Middle frontal gyrus (tissue), 1 donor: ENCODE data around the gene FBXW2.
"Not testable (repeated sequence)": the region's sequence is repeated elsewhere in the genome, so short reads cannot be mapped to it uniquely, and the experiment has no call there.

Experiments used
- DNase-seq: peaks from one replicate; pipeline ENCODE4 v3.0.0-alpha.2; 2015; ENCODE audit warnings: low spot score; ENCODE audit errors: extremely low spot score

FBXW2 gene, protein sequence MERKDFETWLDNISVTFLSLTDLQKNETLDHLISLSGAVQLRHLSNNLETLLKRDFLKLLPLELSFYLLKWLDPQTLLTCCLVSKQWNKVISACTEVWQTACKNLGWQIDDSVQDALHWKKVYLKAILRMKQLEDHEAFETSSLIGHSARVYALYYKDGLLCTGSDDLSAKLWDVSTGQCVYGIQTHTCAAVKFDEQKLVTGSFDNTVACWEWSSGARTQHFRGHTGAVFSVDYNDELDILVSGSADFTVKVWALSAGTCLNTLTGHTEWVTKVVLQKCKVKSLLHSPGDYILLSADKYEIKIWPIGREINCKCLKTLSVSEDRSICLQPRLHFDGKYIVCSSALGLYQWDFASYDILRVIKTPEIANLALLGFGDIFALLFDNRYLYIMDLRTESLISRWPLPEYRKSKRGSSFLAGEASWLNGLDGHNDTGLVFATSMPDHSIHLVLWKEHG

DNA sequence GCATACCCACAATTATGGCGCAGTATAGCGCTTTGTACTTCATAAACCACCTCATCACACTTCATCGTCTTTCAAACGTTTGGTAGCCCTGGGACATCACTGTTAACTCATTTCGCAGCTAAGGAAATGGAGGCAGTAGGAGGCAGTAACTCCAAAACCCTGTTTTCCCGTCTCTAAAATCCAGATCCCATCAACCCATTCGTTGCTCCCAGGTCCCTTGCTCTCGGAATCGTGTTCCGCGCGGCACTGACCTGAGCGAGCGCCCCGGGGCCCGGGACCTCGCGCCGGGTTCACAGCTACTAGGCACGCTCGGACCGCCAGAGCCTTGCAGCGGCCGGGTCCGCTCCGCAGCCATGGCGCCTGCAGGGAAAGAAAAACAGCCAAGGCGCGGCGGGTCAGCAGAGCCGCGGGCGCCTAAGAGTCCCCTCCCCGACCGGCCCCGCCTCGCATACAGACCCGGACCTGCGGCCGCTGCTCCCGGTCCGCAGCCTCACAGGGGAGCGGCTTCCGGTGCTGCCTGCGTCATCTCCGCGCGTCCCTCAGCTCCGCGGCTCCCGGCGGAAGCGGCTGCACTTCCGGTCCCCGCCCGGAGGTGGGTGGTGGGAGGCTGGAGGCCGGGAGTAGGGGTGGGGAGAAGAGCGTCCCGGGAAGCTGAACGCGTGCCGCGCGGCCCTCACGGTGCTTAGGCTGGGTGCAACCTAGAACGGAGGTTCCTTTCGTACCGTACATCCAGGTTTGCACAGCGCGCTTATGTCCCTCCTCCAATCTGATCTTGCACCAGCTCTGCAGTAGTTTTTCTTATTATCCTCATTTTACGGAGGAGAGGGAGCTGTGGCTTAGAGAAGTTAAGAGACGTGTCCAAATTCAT is at the start of gene FBXW2:
TSS of gene FBXW2 (minus strand) at position 519 of the 868 bp plus-strand sequence. CDS start 5,158 bp downstream, outside the sequence.
- DNase-seq: peak; percentile 89

DNA sequence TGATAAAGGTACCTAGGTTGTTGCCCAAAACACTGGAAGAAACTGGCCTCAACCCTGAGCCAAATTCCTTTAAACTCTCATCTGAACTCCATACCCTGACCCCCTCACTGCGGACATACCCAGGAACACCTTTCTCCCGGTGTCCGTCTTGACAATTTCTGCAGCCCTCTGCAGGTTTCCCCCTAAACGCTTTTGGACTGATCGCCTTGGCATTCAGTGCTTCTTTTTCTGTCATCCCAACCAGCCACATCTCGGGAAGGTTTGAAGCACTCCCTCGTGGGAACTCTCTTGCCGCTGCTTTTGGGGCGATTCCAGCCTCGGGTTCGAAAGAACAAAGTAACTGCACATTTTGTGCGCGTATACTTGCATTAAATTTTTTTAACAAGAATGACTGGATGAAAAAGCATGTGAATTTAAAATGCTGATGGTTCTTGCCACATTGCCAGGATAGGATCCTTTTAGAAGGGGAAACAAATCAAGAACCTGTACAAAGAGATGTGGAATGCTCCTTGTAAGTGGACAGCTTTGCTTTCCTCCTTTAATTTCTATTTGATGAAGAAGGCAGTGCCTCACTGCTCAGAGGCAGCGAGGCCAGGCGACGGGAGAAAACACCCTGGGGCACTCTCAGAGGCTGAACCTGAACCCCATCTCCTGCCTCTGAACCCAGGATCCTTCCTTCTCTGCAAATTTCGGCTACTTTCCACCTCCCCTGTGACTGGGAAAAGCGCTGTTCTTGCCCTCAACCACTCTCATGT is 48.9 kb upstream of the FBXW2 start:
- DNase-seq: no peak

DNA sequence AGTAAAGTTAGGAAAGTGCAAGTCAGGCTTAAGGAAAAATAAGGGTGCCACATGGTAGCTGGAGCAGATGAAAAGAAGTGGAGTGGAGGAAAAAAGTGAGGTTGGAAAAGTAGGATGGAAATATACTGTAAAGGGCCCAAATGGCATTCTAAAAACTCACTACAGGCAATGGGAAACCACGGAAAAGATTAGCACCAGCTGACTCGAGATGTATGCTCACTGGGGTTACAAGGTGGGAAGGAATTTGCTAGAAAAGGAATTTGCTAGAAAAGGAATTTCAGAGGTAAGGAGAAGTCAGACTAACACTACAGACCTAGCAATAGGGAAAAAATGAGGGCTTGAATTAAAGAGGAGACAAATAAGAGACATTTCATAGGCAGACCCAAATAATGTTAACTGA is 45.9 kb upstream of the FBXW2 start:
- no peak for DNase-seq

DNA sequence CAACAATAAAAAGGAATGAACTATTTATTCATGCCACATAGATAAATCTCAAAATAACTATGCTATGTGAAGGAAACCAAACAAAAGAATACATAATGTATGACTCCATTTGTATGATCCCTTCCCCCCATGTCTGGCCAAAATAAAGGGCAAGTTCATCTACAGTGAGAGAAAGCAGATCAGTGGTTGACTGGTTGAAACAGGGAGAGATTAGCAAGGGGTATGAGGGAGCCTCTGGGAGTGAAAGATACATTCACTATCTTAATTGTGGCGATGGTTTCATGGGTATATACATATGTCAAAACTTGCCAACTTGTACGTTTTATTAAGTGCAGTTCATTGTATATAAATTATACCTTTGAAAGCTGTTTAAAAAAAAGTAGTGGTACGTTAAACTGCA is 44.7 kb upstream of the FBXW2 start:
- no peak for DNase-seq

DNA sequence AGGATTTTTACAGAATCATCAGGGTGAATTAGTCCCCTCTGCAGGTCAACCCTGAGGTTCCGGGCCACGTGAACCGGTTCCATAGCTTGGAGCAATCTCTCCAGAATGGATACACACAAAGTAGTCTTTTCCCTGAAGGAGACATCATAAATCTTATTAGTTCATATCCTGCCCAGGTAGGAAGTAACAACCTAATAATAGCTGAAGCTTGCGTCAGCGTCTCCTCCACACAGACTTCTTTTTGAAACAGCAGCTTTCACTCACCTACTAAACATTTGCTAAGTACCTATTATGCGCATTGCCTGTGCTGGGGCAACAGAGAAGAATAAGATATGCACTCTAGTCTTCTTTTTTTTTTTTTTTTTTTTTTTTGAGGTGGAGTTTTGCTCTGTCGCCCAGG is 40.1 kb upstream of the FBXW2 start:
- no peak for DNase-seq

DNA sequence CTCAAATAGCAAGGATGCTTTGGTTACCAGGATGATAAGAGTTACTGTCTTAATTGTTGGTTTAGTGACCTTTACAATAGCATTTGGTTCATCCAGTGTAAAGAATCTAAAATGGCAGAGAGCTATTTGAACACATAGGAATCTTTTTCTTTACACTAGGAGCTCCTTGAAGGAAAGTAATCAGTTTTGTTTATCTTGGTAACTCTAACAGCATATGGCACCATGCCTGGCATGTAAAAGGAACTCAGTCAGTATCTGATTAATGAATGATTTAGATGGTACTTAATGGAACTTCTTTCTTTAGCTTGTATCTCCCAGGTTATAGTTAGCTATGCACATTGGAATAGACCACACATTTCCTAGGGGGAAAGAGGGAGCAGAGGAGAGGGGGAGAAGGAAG is 39.6 kb upstream of the FBXW2 start:
- no peak for DNase-seq

DNA sequence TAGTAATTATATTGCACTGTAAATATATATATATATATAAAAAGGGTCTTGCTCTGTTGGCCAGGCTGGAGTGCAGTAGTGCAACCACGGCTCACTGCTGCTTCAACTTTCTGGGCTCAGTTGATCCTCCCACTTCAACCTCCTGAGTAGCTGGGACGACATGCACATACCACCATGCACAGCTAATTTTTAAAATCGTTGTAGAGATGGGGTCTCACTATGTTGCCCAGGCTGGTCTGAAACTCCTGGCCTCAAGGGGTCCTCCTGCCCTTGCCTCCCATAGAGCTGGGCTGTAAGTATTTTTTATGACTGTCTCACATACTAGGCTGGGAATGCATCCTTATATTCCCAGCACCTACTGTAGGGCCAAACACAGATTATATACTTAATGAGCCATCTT is 37.6 kb upstream of the FBXW2 start:
- DNase-seq: no peak

DNA sequence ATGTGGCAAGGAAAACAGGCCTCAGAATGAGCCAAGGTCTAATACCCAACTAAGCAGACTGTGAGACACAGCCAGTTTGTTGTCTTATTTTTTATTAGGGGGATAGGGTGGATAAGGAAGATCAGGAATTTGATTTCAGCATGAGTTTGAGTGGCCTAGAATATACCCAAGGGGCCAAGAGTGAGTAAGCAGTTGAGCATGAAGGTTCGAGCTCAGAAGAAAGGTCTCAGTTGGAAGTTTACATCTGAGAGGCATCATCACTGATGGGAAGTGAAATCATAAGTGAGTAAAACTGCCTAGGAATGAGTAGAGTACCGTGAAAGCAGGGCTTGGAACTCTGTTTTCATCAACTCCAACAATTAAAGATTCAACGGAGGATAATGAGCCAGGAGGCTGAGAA is 36.9 kb upstream of the FBXW2 start:
- DNase-seq: no peak

DNA sequence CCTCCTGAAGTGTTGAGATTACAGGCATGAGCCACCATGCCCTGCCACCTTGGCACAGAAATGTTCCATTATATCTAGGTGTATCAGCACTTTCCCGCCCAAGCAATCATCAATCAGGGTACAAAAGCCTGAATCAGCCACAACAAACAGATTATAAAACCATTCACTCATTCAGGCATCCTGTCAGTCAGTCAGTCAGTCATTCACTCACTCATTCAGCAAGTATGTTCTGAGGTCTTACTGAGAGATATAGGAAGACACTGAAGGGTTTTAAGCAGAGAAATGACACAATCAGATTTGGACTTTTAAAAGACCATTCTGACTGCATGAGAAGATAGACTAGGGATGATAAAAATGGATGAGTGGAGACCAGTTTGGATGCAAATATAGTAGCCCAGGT is 36.4 kb upstream of the FBXW2 start:
- DNase-seq: no peak

DNA sequence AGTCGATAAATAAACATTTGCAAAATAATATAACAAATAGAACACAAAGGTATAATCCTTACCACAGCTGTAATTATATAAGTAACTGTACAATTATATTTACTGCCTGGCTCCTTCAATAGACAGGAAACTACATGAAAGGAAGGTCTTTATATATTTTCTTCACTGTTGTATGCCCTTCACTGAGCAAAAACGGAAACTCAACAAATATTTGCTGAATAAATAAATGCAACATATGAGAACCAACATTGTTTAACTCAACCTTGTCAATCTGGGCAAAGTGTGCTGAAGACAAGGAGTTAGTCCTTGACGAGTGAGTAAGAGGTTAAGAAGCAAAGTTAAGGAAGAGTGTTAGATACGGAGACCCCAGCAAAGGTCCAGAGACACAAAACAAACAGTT is 26.9 kb upstream of the FBXW2 start:
- no peak for DNase-seq

DNA sequence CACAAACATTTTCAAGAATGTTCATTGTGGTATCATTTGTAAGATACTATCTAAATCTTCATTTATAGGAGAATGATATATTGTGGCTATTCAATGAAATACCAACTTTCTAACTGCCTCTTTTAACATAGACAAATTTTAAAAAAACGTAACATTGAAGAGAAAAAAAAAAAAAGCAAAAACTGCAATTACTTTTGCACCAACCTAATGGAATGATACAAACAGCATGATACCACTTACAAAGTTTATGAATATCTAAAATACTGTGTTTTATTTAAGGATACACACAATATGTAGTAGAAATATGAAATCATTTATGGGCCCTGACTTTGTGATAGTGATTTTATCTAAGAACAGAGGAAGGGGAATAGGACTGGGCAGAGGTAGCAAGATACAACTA is 25.4 kb upstream of the FBXW2 start:
- no peak for DNase-seq

DNA sequence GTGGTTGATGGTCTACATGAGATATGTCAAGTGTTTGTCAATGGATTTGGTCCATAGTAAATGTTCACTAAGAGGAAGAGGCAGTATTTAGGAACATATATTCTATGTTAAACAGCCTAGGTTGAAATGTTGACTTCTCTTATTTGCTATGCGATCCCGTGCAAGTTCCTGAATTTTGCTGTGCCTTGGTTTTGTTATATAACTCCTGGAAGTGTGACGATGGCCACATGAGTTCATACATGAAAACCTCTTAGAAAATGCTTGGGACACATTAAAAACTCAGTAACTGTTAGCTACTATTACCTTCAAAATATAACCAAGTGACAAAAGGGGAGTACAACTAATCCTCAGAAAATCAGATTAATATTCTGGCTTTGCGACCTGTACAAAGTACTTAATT is 21.9 kb upstream of the FBXW2 start:
- no peak for DNase-seq

DNA sequence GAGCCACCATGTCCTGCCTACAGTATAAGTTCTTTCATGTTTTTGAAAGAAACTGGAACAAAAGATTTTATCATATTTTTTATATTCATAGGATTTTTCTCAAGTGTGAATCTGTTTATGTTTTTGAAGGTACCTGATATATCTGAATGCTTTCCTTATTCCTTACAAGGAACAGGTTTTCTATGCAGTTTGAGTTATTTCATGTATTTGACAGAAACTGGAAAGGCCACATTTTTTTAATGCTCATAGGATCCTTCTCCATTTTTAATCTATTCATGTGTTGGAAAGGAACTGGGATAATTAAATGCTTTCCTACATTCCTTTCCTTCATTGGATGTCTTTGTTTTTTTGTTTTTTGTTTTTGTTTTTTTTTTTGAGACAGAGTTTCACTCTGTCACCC is 15.7 kb upstream of the FBXW2 start:
- no peak for DNase-seq

DNA sequence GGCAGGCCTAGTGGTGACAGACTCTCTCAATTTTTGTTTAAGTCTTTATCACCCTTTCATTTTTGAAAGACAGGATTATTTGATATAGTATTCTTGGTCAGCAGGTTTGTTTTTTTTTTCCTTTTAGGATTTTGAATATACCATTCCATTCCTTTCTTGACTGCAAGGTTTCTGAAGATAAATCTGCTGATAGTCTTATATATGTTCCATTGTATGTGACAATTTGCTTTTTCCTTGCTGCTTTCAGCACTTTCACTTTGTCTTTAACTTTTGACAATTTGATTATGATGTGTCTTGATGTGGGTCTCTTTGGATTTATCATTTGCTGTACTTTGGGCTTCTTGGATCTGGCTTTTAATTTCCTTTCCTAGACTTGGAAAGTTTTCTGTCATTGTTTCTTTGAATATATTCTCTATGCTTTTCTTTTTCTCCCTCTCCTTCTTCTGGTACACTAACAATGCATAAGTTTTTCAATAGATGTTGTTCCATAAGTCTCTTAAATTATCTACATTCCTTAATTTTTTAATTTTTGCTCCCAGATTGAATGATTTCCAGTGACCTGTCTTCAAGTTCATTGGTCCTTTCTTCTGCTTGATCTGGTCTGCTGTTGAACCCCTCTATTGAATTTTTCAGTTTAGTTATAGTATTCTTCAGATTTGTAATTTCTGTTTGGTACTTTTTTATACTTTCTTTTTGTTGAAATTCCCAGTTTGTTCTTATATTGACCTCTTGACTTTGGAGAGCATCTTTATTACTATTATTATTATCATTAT is 14.6 kb upstream of the FBXW2 start:
- DNase-seq: no peak

DNA sequence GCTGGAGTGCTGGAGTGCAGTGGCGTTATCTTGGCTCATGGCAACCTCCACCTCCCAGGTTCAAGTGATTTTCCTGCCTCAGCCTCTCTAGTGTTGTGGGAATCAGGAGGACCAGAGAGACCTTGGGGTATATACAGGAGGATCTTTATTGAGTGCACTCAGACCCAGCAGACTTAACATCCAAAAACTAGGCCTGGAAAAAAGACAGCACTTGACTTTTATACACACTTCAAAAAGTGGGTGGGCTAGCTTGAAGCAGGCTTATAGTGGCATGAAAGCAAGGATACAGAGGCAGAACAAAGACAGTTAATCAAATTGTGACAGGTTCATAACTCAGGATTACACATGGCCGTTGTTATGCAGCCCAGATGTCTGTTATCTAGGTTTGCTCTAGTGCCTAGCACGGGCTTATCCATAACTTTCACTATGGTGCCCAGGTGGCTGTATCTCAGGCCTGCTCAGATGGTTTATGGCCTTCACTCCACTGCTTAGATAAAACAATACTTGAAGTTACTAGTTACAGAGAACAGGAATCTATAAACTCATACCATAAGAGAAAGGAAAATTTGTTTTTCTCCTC is 11.7 kb upstream of the FBXW2 start:
- DNase-seq: not testable (repeated sequence)

DNA sequence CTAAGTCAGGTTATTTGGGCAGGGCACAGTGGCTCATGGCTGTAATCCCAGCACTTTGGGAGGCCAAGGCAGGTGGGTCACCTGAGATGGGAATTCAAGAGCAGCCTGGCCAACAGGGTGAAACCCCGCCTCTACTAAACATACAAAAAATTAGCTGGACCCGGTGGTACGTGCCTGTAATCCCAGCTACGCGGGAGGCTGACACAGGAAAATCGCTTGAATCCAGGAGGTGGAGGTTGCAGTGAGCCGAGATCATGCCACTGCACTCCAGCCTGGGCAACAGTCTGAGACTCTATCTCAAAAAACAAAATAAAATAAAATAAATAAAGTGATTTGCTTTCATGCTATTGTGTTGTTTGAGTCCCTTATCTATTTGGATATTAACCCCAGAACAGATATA is 8.2 kb upstream of the FBXW2 start:
- no peak for DNase-seq

DNA sequence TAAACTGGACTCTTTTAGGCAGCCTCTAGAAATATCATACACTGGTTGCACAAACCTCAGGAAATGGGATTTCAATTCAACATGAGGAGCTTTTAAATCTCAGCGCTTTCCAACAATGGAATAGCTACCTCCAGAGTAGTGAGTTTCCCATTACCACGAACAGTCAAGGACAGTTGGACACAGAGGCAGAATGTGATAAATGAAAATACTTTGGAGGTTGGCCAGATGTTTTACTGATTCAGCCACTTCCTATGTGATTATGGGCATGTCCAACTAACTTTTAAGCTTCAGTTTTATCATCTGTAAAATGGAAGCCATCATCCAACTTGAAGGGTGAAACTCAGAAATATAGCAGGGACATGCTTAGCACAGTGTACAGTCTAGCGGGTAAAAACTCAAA is 2.1 kb downstream of the FBXW2 start:
- DNase-seq: no peak

DNA sequence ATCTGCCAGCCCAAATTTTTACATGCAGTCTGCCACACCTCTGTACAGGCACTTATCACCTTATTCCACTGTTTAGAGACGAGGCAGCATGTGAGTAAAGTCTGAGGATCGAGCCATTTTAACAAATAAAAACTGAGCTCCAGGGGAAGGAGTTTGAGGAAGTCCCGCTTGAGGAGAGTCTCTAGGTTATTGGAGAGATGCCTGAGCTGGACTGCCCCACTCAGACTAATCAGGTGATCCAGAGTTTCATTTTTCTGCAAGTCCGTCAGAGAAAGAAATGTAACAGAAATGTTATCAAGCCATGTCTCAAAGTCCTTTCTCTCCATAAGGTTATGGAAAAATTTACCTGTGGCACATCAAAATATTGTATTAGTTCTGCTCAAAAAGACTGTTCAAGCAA is 5.3 kb downstream of the FBXW2 start:
- no peak for DNase-seq

DNA sequence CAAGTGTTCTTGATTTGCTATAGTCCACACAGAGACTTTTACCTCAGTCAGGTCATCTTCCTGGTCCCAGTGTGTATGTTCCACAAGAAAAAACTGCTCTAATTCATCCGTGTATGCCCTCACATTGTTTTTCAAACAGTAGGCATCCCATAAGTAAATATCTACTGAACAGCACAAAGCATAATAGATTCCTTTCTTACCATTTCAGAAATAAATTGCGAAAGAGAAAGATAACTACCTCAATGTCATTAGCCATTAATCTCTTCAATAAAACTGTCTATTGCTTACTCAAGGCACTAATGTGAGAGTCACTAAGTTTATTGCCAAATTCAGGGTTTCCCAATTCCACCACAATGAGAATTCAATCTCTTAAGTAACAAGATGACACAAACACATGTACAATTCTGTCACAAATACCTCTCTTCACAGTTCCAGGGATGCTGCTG is 9.6 kb downstream of the FBXW2 start:
- no peak for DNase-seq

DNA sequence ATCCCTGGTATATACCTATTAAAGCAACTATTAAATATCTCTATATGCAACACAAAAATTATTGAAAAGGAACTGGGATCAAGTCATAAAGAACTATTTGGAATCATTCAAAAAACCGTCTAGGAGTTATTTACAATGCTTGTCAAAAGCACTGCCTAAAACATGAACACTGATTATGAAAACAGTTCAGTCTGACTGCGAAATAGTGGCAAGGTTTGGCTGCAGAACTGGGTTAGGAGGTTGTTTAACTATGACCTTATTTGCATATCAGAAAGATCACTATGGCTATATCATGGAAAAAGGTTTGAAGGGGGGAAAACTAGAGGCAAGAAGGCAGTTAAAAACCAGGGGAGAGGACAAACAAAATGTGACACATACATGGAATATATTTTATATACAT is 12.0 kb downstream of the FBXW2 start:
- no peak for DNase-seq

DNA sequence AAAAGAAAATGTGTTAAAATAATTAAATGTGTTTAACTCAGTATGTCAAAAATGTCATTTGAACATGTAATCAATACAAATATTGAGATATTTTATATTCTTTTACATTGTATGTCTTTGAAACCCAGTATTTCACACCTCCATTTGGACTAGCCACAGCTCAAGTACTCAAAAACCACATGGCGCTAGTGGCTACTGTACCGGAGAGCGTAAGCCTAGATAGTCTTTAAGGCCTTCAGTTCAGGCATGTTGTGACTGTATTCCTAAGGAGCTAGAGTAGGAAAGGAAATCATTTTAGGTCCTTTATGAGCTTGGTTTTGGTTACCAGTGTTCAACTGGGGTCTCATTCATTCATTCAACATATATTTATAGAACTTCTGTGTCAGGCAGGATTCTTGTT is 12.8 kb downstream of the FBXW2 start:
- no peak for DNase-seq
